A673 (cell line): ENCODE data around the gene ACADVL. TPM values are rescaled to one million over a fixed set of nuclear protein-coding genes. Genes with fewer than 3 reads are reported as not detected.
A peak's percentile ranks its signal among the peaks of the same experiment; 100 is the strongest.

Experiments used
- BruUV-seq: library from RNA; stranded (reverse); fragments of 400-500 nt; replicated peaks from 2 replicates; lab custom pipeline; 2021; lab: Mats Ljungman, UMichigan
- CTCF ChIA-PET: fragments of 300-600 bp; sonication (Branson Sonifier 250); formaldehyde crosslinking; loops from one replicate; lab custom pipeline; 2022; ENCODE audit warnings: antibody characterized with exemption; lab: Charles Lee
- POLR2A ChIA-PET: fragments of 300-600 bp; sonication (Branson Sonifier 250); formaldehyde crosslinking; loops from one replicate; lab custom pipeline; 2022; ENCODE audit warnings: antibody characterized with exemption; ENCODE audit not compliant: low non-redundant PET; lab: Charles Lee
- DNase-seq: peaks from one replicate; pipeline ENCODE4 v3.0.0-alpha.2; 2015; ENCODE audit warnings: low spot score
- H3K27ac ChIP-seq: fragments of 200-600 bp; sonication (generic); 2 replicates; pipeline ENCODE4 v1.5.1; 2016; ENCODE audit warnings: mixed run types, low read depth, mild to moderate bottlenecking, mixed read lengths, antibody characterized with exemption, low read length; ENCODE audit not compliant: poor library complexity, severe bottlenecking
- H3K27me3 ChIP-seq: fragments of 200-600 bp; sonication (generic); replicated peaks from 2 replicates; pipeline ENCODE4 v1.6.1; 2017; ENCODE audit warnings: mixed run types, low read depth, mild to moderate bottlenecking, mixed read lengths, antibody characterized with exemption, low read length; ENCODE audit not compliant: insufficient read depth, poor library complexity
- H3K36me3 ChIP-seq: fragments of 200-600 bp; sonication (generic); 2 replicates; pipeline ENCODE4 v1.6.1; 2016; ENCODE audit warnings: mixed run types, mild to moderate bottlenecking, mixed read lengths, antibody characterized with exemption, low read length; ENCODE audit not compliant: insufficient read depth, poor library complexity, severe bottlenecking
- H3K4me1 ChIP-seq: fragments of 200-600 bp; sonication (generic); 2 replicates; pipeline ENCODE4 v1.6.1; 2017; ENCODE audit warnings: mixed run types, mild to moderate bottlenecking, mixed read lengths, antibody characterized with exemption, low read length; ENCODE audit not compliant: insufficient read depth, poor library complexity, severe bottlenecking
- H3K4me3 ChIP-seq: fragments of 200-600 bp; sonication (generic); 2 replicates; pipeline ENCODE4 v1.5.1; 2016; ENCODE audit warnings: low read depth, mixed run types, mild to moderate bottlenecking, mixed read lengths, low read length; ENCODE audit not compliant: poor library complexity, severe bottlenecking
- H3K9me3 ChIP-seq: fragments of 200-600 bp; sonication (generic); 2 replicates; pipeline ENCODE4 v1.6.1; 2016; ENCODE audit warnings: mixed run types, low read depth, mild to moderate bottlenecking, mixed read lengths, antibody characterized with exemption, low read length; ENCODE audit not compliant: poor library complexity, severe bottlenecking
- EZH2 ChIP-seq: fragments of 200-600 bp; sonication (generic); IDR thresholded peaks from 2 replicates; pipeline ENCODE4 v1.6.1; 2017; ENCODE audit warnings: borderline replicate concordance, low read depth, mild to moderate bottlenecking, mixed read lengths, antibody characterized with exemption, low read length; ENCODE audit not compliant: poor library complexity, severe bottlenecking
- intact Hi-C: fragments of 100-400 bp; cut with micrococcal nuclease; formaldehyde crosslinking; loops from one replicate; pipeline ENCODE4 v1.10.0; 2022; ENCODE audit not compliant: unreplicated experiment
- total RNA-seq: library from RNA; stranded (reverse); gene quantifications from 2 replicates; pipeline ENCODE4 v1.2.3, GENCODE V29; 2021
- TF ChIP-seq, protein P1 (sequence below): fragments of 300-800, 200-600 bp; sonication (generic); conservative IDR thresholded peaks from 2 replicates; pipeline ENCODE4 v1.5.1; 2017; ENCODE audit warnings: low read depth, mild to moderate bottlenecking, antibody characterized with exemption, low read length, moderate library complexity, mixed read lengths

Gene ACADVL
- total RNA-seq, 1 experiment from 2014 or later, result 425 TPM

DNA sequence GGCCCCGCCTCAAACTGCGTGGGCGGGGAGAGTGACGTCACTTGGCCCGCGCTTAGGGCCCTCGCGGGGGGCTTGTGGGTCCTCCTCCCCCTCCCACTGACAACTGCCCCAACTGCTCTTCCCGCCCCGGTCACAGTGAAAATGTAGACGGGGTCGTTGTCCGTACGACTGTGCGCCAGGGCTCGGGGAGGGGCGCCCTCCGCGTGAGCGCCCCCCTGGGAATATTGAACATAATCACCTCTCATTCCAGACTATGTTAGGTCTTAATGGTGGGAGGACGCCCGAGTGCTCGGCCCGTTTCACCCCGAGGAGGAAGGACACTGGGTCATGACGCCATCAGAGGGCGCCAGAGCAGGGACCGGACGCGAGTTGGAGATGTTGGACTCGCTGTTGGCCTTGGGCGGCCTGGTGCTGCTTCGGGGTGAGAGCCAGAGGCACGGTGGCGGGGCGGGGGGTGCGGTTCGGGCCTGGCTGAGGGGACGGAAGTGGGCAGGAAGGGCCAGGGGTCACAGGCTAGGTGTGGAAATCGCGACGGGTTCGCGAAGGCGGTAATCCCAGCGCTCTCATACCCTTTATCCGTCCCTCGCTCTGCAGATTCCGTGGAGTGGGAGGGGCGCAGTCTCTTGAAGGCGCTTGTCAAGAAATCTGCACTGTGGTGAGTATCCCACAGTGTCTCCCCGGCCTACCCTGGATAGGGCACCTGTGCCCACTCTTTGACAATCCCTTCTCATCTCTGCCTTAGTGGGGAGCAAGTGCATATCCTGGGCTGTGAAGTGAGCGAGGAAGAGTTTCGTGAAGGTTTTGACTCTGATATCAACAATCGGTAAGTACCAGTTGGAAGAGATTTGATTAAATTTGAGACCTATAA is 32.7 kb downstream of the ACADVL start, which contains the start of gene ELP5:
Gene ELP5 (plus strand): TSS at position 40 of the 868 bp plus-strand sequence. CDS start 336 bp downstream, at position 376.
- TSS peak; percentile 76 for BruUV-seq
- TF ChIP-seq EZH2, result no peak
- TF ChIP-seq, protein P1, sequence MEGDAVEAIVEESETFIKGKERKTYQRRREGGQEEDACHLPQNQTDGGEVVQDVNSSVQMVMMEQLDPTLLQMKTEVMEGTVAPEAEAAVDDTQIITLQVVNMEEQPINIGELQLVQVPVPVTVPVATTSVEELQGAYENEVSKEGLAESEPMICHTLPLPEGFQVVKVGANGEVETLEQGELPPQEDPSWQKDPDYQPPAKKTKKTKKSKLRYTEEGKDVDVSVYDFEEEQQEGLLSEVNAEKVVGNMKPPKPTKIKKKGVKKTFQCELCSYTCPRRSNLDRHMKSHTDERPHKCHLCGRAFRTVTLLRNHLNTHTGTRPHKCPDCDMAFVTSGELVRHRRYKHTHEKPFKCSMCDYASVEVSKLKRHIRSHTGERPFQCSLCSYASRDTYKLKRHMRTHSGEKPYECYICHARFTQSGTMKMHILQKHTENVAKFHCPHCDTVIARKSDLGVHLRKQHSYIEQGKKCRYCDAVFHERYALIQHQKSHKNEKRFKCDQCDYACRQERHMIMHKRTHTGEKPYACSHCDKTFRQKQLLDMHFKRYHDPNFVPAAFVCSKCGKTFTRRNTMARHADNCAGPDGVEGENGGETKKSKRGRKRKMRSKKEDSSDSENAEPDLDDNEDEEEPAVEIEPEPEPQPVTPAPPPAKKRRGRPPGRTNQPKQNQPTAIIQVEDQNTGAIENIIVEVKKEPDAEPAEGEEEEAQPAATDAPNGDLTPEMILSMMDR, result peak; percentile 46
- H3K36me3 ChIP-seq, result peaks cover 17% of the 10 kb centered on the region
- H3K4me1 ChIP-seq, result peaks cover 17% of the 10 kb centered on the region
- H3K4me3 ChIP-seq, result peak within 1 kb of the TSS; percentile 74
- no peaks in the 10 kb centered on the region for H3K27me3 ChIP-seq
- DNase-seq, result peak; percentile 94
- intact Hi-C loops, result loop anchor here (5.0 kb wide), 1 partner anchor 55 kb away; the partner anchor contains the start of gene EIF5A
- peak within 1 kb of the TSS; percentile 98 for H3K27ac ChIP-seq
- ChIA-PET POLR2A (no interaction called here), CTCF (no interaction called here)
- no peaks in the 10 kb centered on the region for H3K9me3 ChIP-seq

DNA sequence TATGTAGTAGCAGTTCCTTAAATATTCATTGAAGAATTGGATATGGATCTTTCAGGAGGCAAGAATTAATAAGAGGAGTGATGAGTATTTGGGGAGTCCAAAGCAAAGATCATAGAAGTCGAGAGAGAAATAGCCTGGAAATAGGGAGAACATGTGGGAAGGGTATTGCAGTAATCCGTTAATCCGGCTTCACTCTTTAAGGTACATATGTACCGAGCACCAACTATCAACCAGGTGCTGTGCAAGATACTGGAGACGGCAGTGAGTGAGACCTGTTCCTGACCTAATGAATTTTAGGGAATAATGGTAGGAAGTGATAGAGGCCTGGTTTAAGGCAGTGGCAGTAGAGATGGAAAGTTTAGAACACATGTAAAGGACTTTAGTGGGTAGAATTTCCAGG is 33.3 kb downstream of the ACADVL start:
- ChIA-PET POLR2A (no interaction called here), CTCF (no interaction called here)
- H3K27me3 ChIP-seq, result no peaks in the 10 kb centered on the region
- no TSS peak for BruUV-seq
- H3K27ac ChIP-seq, result peak overlapping the region; percentile 98
- no peaks in the 10 kb centered on the region for H3K9me3 ChIP-seq
- no peak for DNase-seq
- intact Hi-C loops, result loop anchor here (5.0 kb wide), 1 partner anchor 54 kb away; the partner anchor contains the start of gene EIF5A
- peaks cover 17% of the 10 kb centered on the region for H3K4me1 ChIP-seq
- peaks cover 17% of the 10 kb centered on the region for H3K36me3 ChIP-seq
- TF ChIP-seq, protein P1, result no peak
- TF ChIP-seq EZH2, result no peak
- peak overlapping the region; percentile 74 for H3K4me3 ChIP-seq

DNA sequence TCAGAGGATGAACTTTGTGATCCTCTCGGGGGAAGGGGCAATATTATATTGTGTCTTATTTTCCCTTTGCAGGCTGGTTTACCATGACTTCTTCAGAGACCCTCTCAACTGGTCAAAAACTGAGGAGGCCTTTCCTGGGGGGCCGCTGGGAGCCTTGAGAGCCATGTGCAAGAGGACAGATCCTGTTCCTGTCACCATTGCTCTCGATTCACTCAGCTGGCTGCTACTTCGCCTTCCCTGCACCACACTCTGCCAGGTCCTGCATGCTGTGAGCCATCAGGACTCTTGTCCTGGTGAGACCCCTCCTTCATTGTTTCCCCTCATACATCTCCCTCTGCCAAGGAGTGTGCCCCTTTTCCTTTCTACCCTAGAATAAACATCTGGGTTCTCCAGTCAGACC is 34.8 kb downstream of the ACADVL start:
- no peaks in the 10 kb centered on the region for H3K27me3 ChIP-seq
- H3K27ac ChIP-seq, result no peak overlapping the region
- CTCF ChIA-PET, result no interaction called here
- no TSS peak for BruUV-seq
- H3K4me3 ChIP-seq, result no peak overlapping the region
- intact Hi-C loops, result loop anchor here (5.0 kb wide), 1 partner anchor 53 kb away; the partner anchor contains the start of gene EIF5A
- no peaks in the 10 kb centered on the region for H3K9me3 ChIP-seq
- H3K4me1 ChIP-seq, result peaks cover 21% of the 10 kb centered on the region
- DNase-seq, result no peak
- H3K36me3 ChIP-seq, result peaks cover 26% of the 10 kb centered on the region
- no peak for TF ChIP-seq EZH2
- TF ChIP-seq, protein P1, result no peak
- POLR2A ChIA-PET, result no interaction called here
